GM13976 (cell line): ENCODE data around the gene PRG2.

Source experiments
- DNase-seq: peaks from one replicate; pipeline ENCODE4 v3.0.0; 2012; ENCODE audit warnings: low spot score
- in situ Hi-C: fragments of 300-500 bp; cut with MboI; formaldehyde crosslinking; loops from one replicate; pipeline ENCODE4 v1.12.0; 2022; ENCODE audit warnings: low sequenced_read_pairs, mixed read lengths, inconsistent platforms; ENCODE audit not compliant: unreplicated experiment
- TF ChIP-seq, protein P1 (sequence below): IDR thresholded peaks from 2 replicates; pipeline ENCODE4 v1.5.1; 2012; ENCODE audit warnings: borderline replicate concordance, mild to moderate bottlenecking; ENCODE audit not compliant: insufficient read depth; ENCODE audit errors: extremely low read depth, missing control alignments, control extremely low read depth

The PRG2 gene

DNA sequence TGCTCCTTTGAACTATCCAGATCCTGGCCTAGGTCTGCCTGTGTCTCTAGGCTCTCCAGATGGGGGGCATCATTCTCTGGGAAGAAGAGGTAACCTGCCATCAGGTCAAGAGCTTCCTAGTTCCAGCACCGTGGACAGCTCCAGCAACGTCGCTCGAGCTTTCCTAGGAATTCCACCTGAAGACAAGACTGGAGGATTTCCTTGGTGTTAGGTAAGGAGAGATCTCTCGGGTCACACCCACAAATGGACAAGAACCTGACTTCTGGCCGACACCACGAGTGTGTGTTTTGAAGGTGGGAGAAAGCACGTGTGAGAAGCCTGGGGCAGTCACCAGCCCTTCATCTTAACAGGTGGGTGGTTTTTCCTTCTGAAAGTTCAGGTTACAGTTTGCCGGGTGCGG is 10.7 kb downstream of the PRG2 start:
- no peak for DNase-seq
- TF ChIP-seq, protein P1, sequence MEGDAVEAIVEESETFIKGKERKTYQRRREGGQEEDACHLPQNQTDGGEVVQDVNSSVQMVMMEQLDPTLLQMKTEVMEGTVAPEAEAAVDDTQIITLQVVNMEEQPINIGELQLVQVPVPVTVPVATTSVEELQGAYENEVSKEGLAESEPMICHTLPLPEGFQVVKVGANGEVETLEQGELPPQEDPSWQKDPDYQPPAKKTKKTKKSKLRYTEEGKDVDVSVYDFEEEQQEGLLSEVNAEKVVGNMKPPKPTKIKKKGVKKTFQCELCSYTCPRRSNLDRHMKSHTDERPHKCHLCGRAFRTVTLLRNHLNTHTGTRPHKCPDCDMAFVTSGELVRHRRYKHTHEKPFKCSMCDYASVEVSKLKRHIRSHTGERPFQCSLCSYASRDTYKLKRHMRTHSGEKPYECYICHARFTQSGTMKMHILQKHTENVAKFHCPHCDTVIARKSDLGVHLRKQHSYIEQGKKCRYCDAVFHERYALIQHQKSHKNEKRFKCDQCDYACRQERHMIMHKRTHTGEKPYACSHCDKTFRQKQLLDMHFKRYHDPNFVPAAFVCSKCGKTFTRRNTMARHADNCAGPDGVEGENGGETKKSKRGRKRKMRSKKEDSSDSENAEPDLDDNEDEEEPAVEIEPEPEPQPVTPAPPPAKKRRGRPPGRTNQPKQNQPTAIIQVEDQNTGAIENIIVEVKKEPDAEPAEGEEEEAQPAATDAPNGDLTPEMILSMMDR, result no peak
- in situ Hi-C loops, result no loop called here

GRCh38 chr11:57378186-57378585 is 12.3 kb downstream of the PRG2 start:
- TF ChIP-seq, protein P1, result no peak
- no peak for DNase-seq
- in situ Hi-C loops, result no loop called here

- in situ Hi-C loops, result no loop called here
- TF ChIP-seq, protein P1, result no peak
- no peak for DNase-seq
Measured at GRCh38 chr11:57377107-57377506, 13.3 kb downstream of the PRG2 start.

GRCh38 chr11:57376095-57377090 is 14.1 kb downstream of the PRG2 start:
- TF ChIP-seq, protein P1, result no peak
- in situ Hi-C loops, result no loop called here

GRCh38 chr11:57375490-57375889 is 15.0 kb downstream of the PRG2 start:
- in situ Hi-C loops, result no loop called here
- no peak for DNase-seq
- TF ChIP-seq, protein P1, result no peak

More at GRCh38 chr11:57376095-57377090, 14.1 kb downstream of the PRG2 start:
- DNase-seq, result no peak

- DNase-seq, result no peak
- in situ Hi-C loops, result no loop called here
- TF ChIP-seq, protein P1, result no peak
Measured at GRCh38 chr11:57374966-57375365, 15.5 kb downstream of the PRG2 start.
